K562 (cell line): ENCODE data around the gene SPOCK2. TPM values are rescaled to one million over a fixed set of nuclear protein-coding genes. Genes with fewer than 3 reads are reported as not detected.

Source experiments
- ATAC-seq: fragments of 200-7000 bp; cut with Tn5 transposase; 3 replicates; pipeline ENCODE4 v1.9.1; 2020; ENCODE audit warnings: moderate library complexity
- BruUV-seq: library from RNA; stranded (reverse); fragments of 400-500 nt; replicated peaks from 2 replicates; lab custom pipeline; 2021; lab: Mats Ljungman, UMichigan
- CTCF ChIA-PET: fragments of 300-600 bp; formaldehyde crosslinking; extraction: SDS; loops from one replicate; lab custom pipeline; 2021; ENCODE audit warnings: low intra/inter-chr PET ratio; lab: Yijun Ruan, JAX
- POLR2A ChIA-PET: fragments of 300-600, 350-650 bp; sonication (Branson Sonifier 250); formaldehyde crosslinking; extraction: SDS; loops from one replicate; lab custom pipeline; 2021; ENCODE audit warnings: antibody characterized with exemption, inconsistent platforms; lab: Yijun Ruan, JAX
- DNase-seq, 4 experiments: peaks; one replicate each; pipeline versions ENCODE4 v3.0.0 to v3.0.0-alpha.2; 2011 to 2018; ENCODE audit warnings: low spot score in 3 of 4, mixed read lengths in 3 of 4; ENCODE audit errors: extremely low read depth in 1 of 4
- FAIRE-seq: peaks from 2 replicates; lab custom pipeline; 2011; peaks lifted over from hg19 to GRCh38; lab: Jason Lieb, UNC
- H2AFZ ChIP-seq: 2 replicates; pipeline ENCODE4 v1.6.0; 2011; ENCODE audit warnings: low read depth, low read length, control low read depth, inconsistent platforms
- H3K27ac ChIP-seq: fragments of 200-600 bp; 3 replicates; pipeline ENCODE4 v1.8.0; 2011; ENCODE audit warnings: low read depth, mild to moderate bottlenecking, control low read depth, inconsistent platforms, low read length, moderate library complexity, mixed read lengths; ENCODE audit errors: extremely low read depth
- H3K27me3 ChIP-seq, 2 experiments: fragments of 300-600 bp in 1 of 2; 2 replicates in 1 of 2; 3 replicates in 1 of 2; pipeline versions ENCODE4 v1.6.0 to v1.8.0; 2011; ENCODE audit warnings: inconsistent platforms in 2 of 2, low read length in 2 of 2, mild to moderate bottlenecking in 1 of 2, mixed read lengths in 1 of 2, moderate library complexity in 1 of 2; ENCODE audit not compliant: control insufficient read depth in 2 of 2, insufficient read depth in 2 of 2
- H3K36me3 ChIP-seq: fragments of 300-600 bp; 3 replicates; pipeline ENCODE4 v1.8.0; 2011; ENCODE audit warnings: mild to moderate bottlenecking, low read length, inconsistent platforms; ENCODE audit not compliant: control insufficient read depth, insufficient read depth
- H3K4me1 ChIP-seq, 2 experiments: fragments of 200-600 bp in 1 of 2; replicated peaks in 1 of 2; 2 replicates in 1 of 2; 3 replicates in 1 of 2; pipeline versions ENCODE4 v1.5.1 to v1.8.0; 2011; ENCODE audit warnings: inconsistent platforms in 2 of 2, low read length in 2 of 2, mild to moderate bottlenecking in 1 of 2, mixed read lengths in 1 of 2, moderate library complexity in 1 of 2; ENCODE audit not compliant: control insufficient read depth in 2 of 2, insufficient read depth in 2 of 2
- H3K4me2 ChIP-seq: 2 replicates; pipeline ENCODE4 v1.6.1; 2011; ENCODE audit warnings: low read length, control low read depth, inconsistent platforms, mixed read lengths; ENCODE audit not compliant: insufficient read depth
- H3K4me3 ChIP-seq: fragments of 200-600 bp; sonication (generic), shearing (Covaris generic); 2 replicates; pipeline ENCODE4 v1.5.1; 2016; ENCODE audit warnings: control low read depth, inconsistent platforms
- H3K79me2 ChIP-seq: fragments of 200-600 bp; 3 replicates; pipeline ENCODE4 v1.8.0; 2011; ENCODE audit warnings: low read length, inconsistent platforms; ENCODE audit not compliant: control insufficient read depth, insufficient read depth
- H3K9ac ChIP-seq, 2 experiments: 2 replicates each; pipeline versions ENCODE4 v1.6.0 to v1.6.1; 2011; ENCODE audit warnings: low read depth in 2 of 2, low read length in 2 of 2, control low read depth in 1 of 2, inconsistent platforms in 1 of 2, mild to moderate bottlenecking in 1 of 2, mixed read lengths in 1 of 2; ENCODE audit not compliant: insufficient read depth in 1 of 2
- H3K9me1 ChIP-seq: one replicate; pipeline ENCODE4 v1.6.0; 2011; ENCODE audit warnings: inconsistent platforms, mild to moderate bottlenecking, low read length, moderate library complexity; ENCODE audit not compliant: control insufficient read depth, insufficient read depth
- H3K9me3 ChIP-seq: replicated peaks from 2 replicates; pipeline ENCODE4 v1.5.1; 2011; ENCODE audit warnings: low read depth, low read length, inconsistent platforms; ENCODE audit not compliant: control insufficient read depth, insufficient read depth
- H4K20me1 ChIP-seq: replicated peaks from 2 replicates; pipeline ENCODE4 v1.6.1; 2011; ENCODE audit warnings: low read length, inconsistent platforms, mixed read lengths; ENCODE audit not compliant: control insufficient read depth, insufficient read depth
- ESRRA ChIP-seq: fragments of 450-650 bp; IDR thresholded peaks from 2 replicates; pipeline ENCODE4 v1.6.1; 2014; ENCODE audit warnings: low read depth, mild to moderate bottlenecking, moderate library complexity, borderline replicate concordance
- GTF2E2 ChIP-seq: fragments of 200-800 bp; sonication (Bioruptor generic); IDR thresholded peaks from 2 replicates; pipeline ENCODE4 v1.6.1; 2016; ENCODE audit warnings: missing genetic modification characterization, missing compliant biosample characterization
- MAFF ChIP-seq: IDR thresholded peaks from 2 replicates; pipeline ENCODE4 v1.6.1; 2012; ENCODE audit warnings: low read length, improper control_type of control experiment
- MAZ ChIP-seq, 2 experiments: fragments of 450-650 bp in 1 of 2; sonication (generic) in 1 of 2; formaldehyde crosslinking; IDR thresholded peaks in 1 of 2; conservative IDR thresholded peaks in 1 of 2; 2 replicates each; pipeline versions ENCODE4 v1.4.0 to v1.5.0; 2020; ENCODE audit warnings: mild to moderate bottlenecking in 1 of 2, missing genetic modification reagents in 1 of 2
- MCM3 ChIP-seq: fragments of 450-650 bp; IDR thresholded peaks from 2 replicates; pipeline ENCODE4 v1.6.1; 2016
- MTA2 ChIP-seq: fragments of 450-650 bp; IDR thresholded peaks from 2 replicates; pipeline ENCODE4 v1.6.1; 2016; ENCODE audit warnings: low read depth
- NCOA4 ChIP-seq: fragments of 450-650 bp; IDR thresholded peaks from 2 replicates; pipeline ENCODE4 v1.6.1; 2018; ENCODE audit warnings: mild to moderate bottlenecking; ENCODE audit not compliant: partially characterized antibody
- POLR3A ChIP-seq: IDR thresholded peaks from 2 replicates; pipeline ENCODE4 v1.6.1; 2011; ENCODE audit warnings: borderline replicate concordance, mild to moderate bottlenecking, moderate library complexity; ENCODE audit not compliant: insufficient read length, insufficient read depth; ENCODE audit errors: extremely low read depth
- ZNF121 ChIP-seq: sonication (generic); formaldehyde crosslinking; conservative IDR thresholded peaks from 2 replicates; pipeline ENCODE4 v1.8.0; 2022; ENCODE audit warnings: missing genetic modification reagents
- ZNF23 ChIP-seq: fragments of 250-450 bp; sonication (Bioruptor Pico); IDR thresholded peaks from 2 replicates; pipeline ENCODE4 v1.4.0; 2020; ENCODE audit warnings: mild to moderate bottlenecking
- ZNF253 ChIP-seq: fragments of 250-450 bp; sonication (Bioruptor Pico); conservative IDR thresholded peaks from 2 replicates; pipeline ENCODE4 v1.6.1; 2021; ENCODE audit warnings: mild to moderate bottlenecking
- ZNF395 ChIP-seq: fragments of 200-800 bp; sonication (Bioruptor generic); IDR thresholded peaks from 2 replicates; pipeline ENCODE4 v1.6.1; 2017; ENCODE audit warnings: missing genetic modification characterization, missing compliant biosample characterization
- ZNF444 ChIP-seq: fragments of 250-450 bp; sonication (Bioruptor Pico); IDR thresholded peaks from 2 replicates; pipeline ENCODE4 v1.4.0; 2020; ENCODE audit warnings: mild to moderate bottlenecking, moderate library complexity
- WGBS: fragments of 100-300 bp; shearing (Covaris generic); methylation state at CpG from one replicate; pipeline ENCODE4 v1.1.6; 2016; ENCODE audit warnings: low coverage, mixed read lengths; ENCODE audit not compliant: insufficient coverage; ENCODE audit errors: missing lambda C conversion rate; 5-methylcytosine and 5-hydroxymethylcytosine counted together
- in situ Hi-C: fragments of 300-500 bp; cut with MboI; formaldehyde crosslinking; loops from 4 replicates; pipeline ENCODE4 v1.15.0; 2018; ENCODE audit warnings: inconsistent platforms, mixed read lengths
- intact Hi-C: fragments of 100-400 bp; cut with micrococcal nuclease; formaldehyde crosslinking; loops from 2 replicates; pipeline ENCODE4 v1.14.2; 2022
- polyA plus RNA-seq, 8 experiments: library from polyadenylated mRNA; depleted of rRNA in 4 of 8; stranded (reverse) in 5 of 8; unstranded in 3 of 8; fragments of >200 nt; fragmentation: Nextera tagmentation in 2 of 8; fragmentation: Illumina TruSeq in 1 of 8; extraction: Ambion mirVana in 2 of 8; extraction: Trizol in 1 of 8; gene quantifications; 2 replicates each; pipeline versions ENCODE4 v1.2.1 to v1.2.3, GENCODE V29; 2011 to 2014; ENCODE audit warnings: inconsistent platforms in 1 of 8, missing spikeins in 1 of 8
- total RNA-seq, 7 experiments: library from RNA; depleted of rRNA in 6 of 7; stranded (reverse); fragments of >200 nt in 6 of 7; fragmentation: Illumina TruSeq in 2 of 7; extraction: Trizol in 2 of 7; gene quantifications; 2 replicates each; pipeline versions ENCODE4 v1.2.1 to v1.2.3, GENCODE V29; 2011 to 2021; ENCODE audit warnings: low replicate concordance in 1 of 7

The SPOCK2 gene
- total and polyA plus RNA-seq, 9 of the 15 experiments (the other 6 are each of a cell fraction or from before 2014, with no cell fraction given) = 0.04 to 0.86 (median 0.11) TPM; not detected in 2

GRCh38 chr10:72077275-72077990, 10.9 kb downstream of the SPOCK2 start:
- CTCF ChIA-PET = interaction anchor here (1.1 kb wide), 1 partner anchor 182 kb away, joined by 4 read pairs; no protein-coding TSS in a partner anchor
- no peak overlapping the region for H3K9ac ChIP-seq
- H3K4me3 ChIP-seq = no peak overlapping the region
- H3K9me3 ChIP-seq = no peaks in the 10 kb centered on the region
- no peaks in the 10 kb centered on the region for H4K20me1 ChIP-seq
- DNase-seq (no peak), ATAC-seq (no peak), FAIRE-seq (no peak)
- H3K9me1 ChIP-seq = no peaks in the 10 kb centered on the region
- H3K79me2 ChIP-seq = no peaks in the 10 kb centered on the region
- H3K4me1 ChIP-seq = peaks cover 0 to 11% of the 10 kb centered on the region in 2 experiments; a peak in 2 of 5 replicates
- 44% methylated on average over 19 of the region's 20 CpGs for WGBS
- H2AFZ ChIP-seq = no peak overlapping the region
- intact Hi-C loops (no loop called here), in situ Hi-C loops (no loop called here)
- peaks cover 2 to 36% of the 10 kb centered on the region in 2 experiments; a peak in 4 of 5 replicates for H3K27me3 ChIP-seq
- no peaks in the 10 kb centered on the region for H3K36me3 ChIP-seq
- no TSS peak for BruUV-seq
- POLR2A ChIA-PET = interaction anchor here (0.5 to 1.4 kb wide), 6 partner anchors 10 to 262 kb away, joined by 3 to 5 read pairs (median 4); partner anchors contain the start of gene DDIT4
- no peak overlapping the region for H3K4me2 ChIP-seq
- TF ChIP-seq POLR3A (no peak), MAZ (CRISPR knock-in tag; conservative IDR thresholded peaks at IDR 0.05 in 1 of 2, IDR thresholded peaks at IDR 0.05 in 1 of 2) (no peak), ZNF253 (no peak), MTA2 (no peak), ZNF395 (CRISPR knock-in tag) (no peak), MAFF (no peak), ESRRA (no peak), MCM3 (no peak), GTF2E2 (no peak), NCOA4 (no peak), ZNF444 (no peak), ZNF121 (CRISPR knock-in tag) (no peak), ZNF23 (CRISPR knock-in tag) (no peak)
- H3K27ac ChIP-seq = no peak overlapping the region
